Stomach (tissue), 9 donors: Measurements from ENCODE around the gene NOS3. TPM values are rescaled to one million over a fixed set of nuclear protein-coding genes. Genes with fewer than 3 reads are reported as not detected.

Experiments used
- DNase-seq, 2 donors: peaks; one replicate each; pipeline versions ENCODE4 v3.0.0 to v3.0.0-alpha.2; 2013 to 2019
- H3K27ac ChIP-seq, 5 donors: fragments of 200-600 bp in 4 of 5; sonication (generic) in 4 of 5; one replicate each; pipeline ENCODE4 v1.5.1; 2013 to 2019; ENCODE audit warnings: mild to moderate bottlenecking in 1 of 5, moderate library complexity in 1 of 5
- H3K27me3 ChIP-seq, 3 donors: fragments of 200-600 bp; sonication (generic); one replicate each; pipeline ENCODE4 v1.5.1; 2017 to 2019; ENCODE audit warnings: mixed run types in 1 of 3
- H3K36me3 ChIP-seq, 4 donors: fragments of 200-600 bp; sonication (generic); 1 replicate in 3 of 4; 2 replicates in 1 of 4; pipeline ENCODE4 v1.5.1; 2016 to 2019
- H3K4me1 ChIP-seq, 4 donors: fragments of 200-600 bp; sonication (generic); one replicate each; pipeline ENCODE4 v1.5.1; 2016 to 2019
- H3K4me3 ChIP-seq, 4 donors: fragments of 200-600 bp; sonication (generic) in 3 of 4; one replicate each; pipeline ENCODE4 v1.5.1; 2016 to 2019; ENCODE audit warnings: mild to moderate bottlenecking in 1 of 4
- H3K9me3 ChIP-seq, 4 donors: fragments of 200-600 bp; sonication (generic); one replicate each; pipeline ENCODE4 v1.5.1; 2016 to 2019
- CTCF ChIP-seq, 7 experiments: fragments of 450-650 bp in 4 of 7; fragments of 200-600 bp in 3 of 7; sonication (generic) in 3 of 7; IDR thresholded peaks; one replicate each; pipeline ENCODE4 v1.5.1; 2016 to 2019; ENCODE audit warnings: antibody characterized with exemption in 7 of 7, control low read depth in 2 of 7, mild to moderate bottlenecking in 1 of 7
- EP300 ChIP-seq: sonication (generic); formaldehyde crosslinking; IDR thresholded peaks from one replicate; pipeline ENCODE4 v1.6.1; 2017; ENCODE audit warnings: antibody characterized with exemption
- POLR2A ChIP-seq, 4 donors: fragments of 450-650 bp; IDR thresholded peaks; one replicate each; pipeline ENCODE4 v1.6.1; 2016; ENCODE audit warnings: antibody characterized with exemption in 4 of 4, control low read depth in 2 of 4, mild to moderate bottlenecking in 1 of 4, moderate library complexity in 1 of 4
- POLR2AphosphoS5 ChIP-seq, 3 donors: sonication (generic); formaldehyde crosslinking; IDR thresholded peaks; one replicate each; pipeline ENCODE4 v1.6.1; 2016; ENCODE audit warnings: antibody characterized with exemption in 3 of 3
- WGBS, 5 donors: extraction: QIAGEN DNeasy Blood & Tissue Kit in 3 of 5; methylation state at CpG; one replicate each; pipeline versions ENCODE4 v1.1.5 to v1.1.7; 2013 to 2018; 5-methylcytosine and 5-hydroxymethylcytosine counted together
- intact Hi-C: fragments of 100-400 bp; cut with DNase I; formaldehyde crosslinking; loops from one replicate; pipeline ENCODE4 v1.15.1; 2023; ENCODE audit warnings: low total_unique reads
- polyA plus RNA-seq, 3 donors: library from polyadenylated mRNA; stranded (reverse); fragments of 200-250 nt; gene quantifications; one replicate each; pipeline ENCODE4 v1.2.3, GENCODE V29; 2013
- total RNA-seq, 5 donors: library from RNA; depleted of rRNA; stranded (reverse); fragments of >200 nt; gene quantifications; one replicate each; pipeline versions ENCODE4 v1.1.0 to v1.2.3, GENCODE V29; 2014 to 2016
- donor health status: healthy with polysubstance abuse.
- donor health status: Bipolar disorder and iron deficiency.
- donor health status: healthy.

Gene NOS3
- total and polyA plus RNA-seq, 8 donors = 2.5 to 45.1 (median 7.5) TPM

- no peak for TF ChIP-seq CTCF (IDR thresholded peaks at IDR 0.05)
- TF ChIP-seq POLR2A (IDR thresholded peaks at IDR 0.05) = no peak
- TF ChIP-seq POLR2AphosphoS5 (IDR thresholded peaks at IDR 0.05) = no peak
- H3K27me3 ChIP-seq = no peaks in the 10 kb centered on the region
- intact Hi-C loops = no loop called here
- no peak for DNase-seq
- no peak overlapping the region for H3K4me3 ChIP-seq
- peaks cover 5 to 36% (median 20%) of the 10 kb centered on the region in 4 donors for H3K4me1 ChIP-seq
- H3K27ac ChIP-seq = peak overlapping the region in 1 of 5 donors; percentile 12
- 83 to 93% (median 88%) methylated on average over 13 to 17 of the region's 17 CpGs for WGBS, 5 donors
- H3K9me3 ChIP-seq = no peaks in the 10 kb centered on the region
- H3K36me3 ChIP-seq = peaks cover 18 to 66% (median 56%) of the 10 kb centered on the region in 4 donors
These were observed 42.4 kb downstream of the NOS3 start for GRCh38 chr7:151032936-151033863.

- Histone ChIP-seq H3K4me1 (peaks cover 7 to 37% (median 23%) of the 10 kb centered on the region in 4 donors), H3K4me3 (no peak overlapping the region), H3K9me3 (no peaks in the 10 kb centered on the region), H3K36me3 (peaks cover 18 to 66% (median 56%) of the 10 kb centered on the region in 4 donors), H3K27ac (no peak overlapping the region), H3K27me3 (no peaks in the 10 kb centered on the region)
- intact Hi-C loops = no loop called here
- DNase-seq = no peak
- TF ChIP-seq POLR2A (IDR thresholded peaks at IDR 0.05) (no peak), POLR2AphosphoS5 (IDR thresholded peaks at IDR 0.05) (no peak), EP300 (no peak), CTCF (IDR thresholded peaks at IDR 0.05) (no peak)
- WGBS, 5 donors = 81 to 97% (median 91%) methylated on average over 5 of the region's 5 CpGs
These were observed 43.0 kb downstream of the NOS3 start for GRCh38 chr7:151033864-151034249.

GRCh38 chr7:151034312-151035025, 43.7 kb downstream of the NOS3 start:
- Histone ChIP-seq H3K27me3 (no peaks in the 10 kb centered on the region), H3K27ac (no peak overlapping the region), H3K36me3 (peaks cover 18 to 66% (median 56%) of the 10 kb centered on the region in 4 donors), H3K9me3 (no peaks in the 10 kb centered on the region), H3K4me3 (no peak overlapping the region), H3K4me1 (peaks cover 9 to 37% (median 23%) of the 10 kb centered on the region in 4 donors)
- WGBS, 5 donors = 91 to 95% (median 94%) methylated on average over 15 to 21 of the region's 21 CpGs
- no peak for TF ChIP-seq POLR2A (IDR thresholded peaks at IDR 0.05)
- TF ChIP-seq POLR2AphosphoS5 (IDR thresholded peaks at IDR 0.05) = no peak
- TF ChIP-seq CTCF (IDR thresholded peaks at IDR 0.05) = no peak
- TF ChIP-seq EP300 = no peak
- intact Hi-C loops = no loop called here
- DNase-seq = no peak

- H3K27ac ChIP-seq = no peak overlapping the region
- peaks cover 18 to 66% (median 56%) of the 10 kb centered on the region in 4 donors for H3K36me3 ChIP-seq
- H3K27me3 ChIP-seq = no peaks in the 10 kb centered on the region
- no peak for DNase-seq
- peaks cover 12 to 35% (median 25%) of the 10 kb centered on the region in 4 donors for H3K4me1 ChIP-seq
- 89 to 92% (median 90%) methylated on average over 15 to 21 of the region's 21 CpGs for WGBS, 5 donors
- no peaks in the 10 kb centered on the region for H3K9me3 ChIP-seq
- TF ChIP-seq CTCF (IDR thresholded peaks at IDR 0.05) = no peak
- TF ChIP-seq EP300 = no peak
- TF ChIP-seq POLR2AphosphoS5 (IDR thresholded peaks at IDR 0.05) = no peak
- intact Hi-C loops = no loop called here
- no peak overlapping the region for H3K4me3 ChIP-seq
These were observed 44.4 kb downstream of the NOS3 start for GRCh38 chr7:151035026-151035717.
